Prostate gland (tissue), 2 donors: ENCODE data around the gene PDIA5.

ENCODE experiments used
- POLR2A ChIP-seq: fragments of 450-650 bp; IDR thresholded peaks from one replicate; pipeline ENCODE4 v1.6.1; 2016; ENCODE audit warnings: antibody characterized with exemption, mild to moderate bottlenecking
- TF ChIP-seq, protein P1 (sequence below), 4 experiments: fragments of 200-600 bp in 2 of 4; fragments of 450-650 bp in 2 of 4; sonication (generic) in 2 of 4; IDR thresholded peaks; 1 replicate in 3 of 4; 2 replicates in 1 of 4; pipeline ENCODE4 v1.5.1; 2016 to 2019; ENCODE audit warnings: antibody characterized with exemption in 4 of 4, mild to moderate bottlenecking in 2 of 4, moderate library complexity in 2 of 4

DNA sequence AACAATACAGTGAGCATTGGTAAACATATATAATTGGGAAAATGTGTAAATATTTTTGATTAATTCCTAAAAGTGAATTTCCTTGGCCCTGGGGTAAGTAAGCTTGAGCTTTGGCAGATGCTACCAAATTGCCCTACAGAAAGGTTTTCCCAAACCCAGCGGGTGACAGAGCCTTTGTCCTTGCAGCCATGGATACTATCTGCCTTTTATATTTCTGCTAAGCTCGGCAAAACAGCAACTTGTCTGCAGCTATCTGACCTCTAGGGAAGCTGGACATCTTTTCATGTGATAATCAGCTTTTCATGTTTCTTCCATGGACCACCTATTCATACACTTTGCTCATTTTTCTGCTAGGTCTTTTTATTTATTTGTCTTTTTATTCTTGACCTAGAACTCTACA, 70.2 kb downstream of the PDIA5 start:
- TF ChIP-seq POLR2A: no peak
- TF ChIP-seq, protein P1, sequence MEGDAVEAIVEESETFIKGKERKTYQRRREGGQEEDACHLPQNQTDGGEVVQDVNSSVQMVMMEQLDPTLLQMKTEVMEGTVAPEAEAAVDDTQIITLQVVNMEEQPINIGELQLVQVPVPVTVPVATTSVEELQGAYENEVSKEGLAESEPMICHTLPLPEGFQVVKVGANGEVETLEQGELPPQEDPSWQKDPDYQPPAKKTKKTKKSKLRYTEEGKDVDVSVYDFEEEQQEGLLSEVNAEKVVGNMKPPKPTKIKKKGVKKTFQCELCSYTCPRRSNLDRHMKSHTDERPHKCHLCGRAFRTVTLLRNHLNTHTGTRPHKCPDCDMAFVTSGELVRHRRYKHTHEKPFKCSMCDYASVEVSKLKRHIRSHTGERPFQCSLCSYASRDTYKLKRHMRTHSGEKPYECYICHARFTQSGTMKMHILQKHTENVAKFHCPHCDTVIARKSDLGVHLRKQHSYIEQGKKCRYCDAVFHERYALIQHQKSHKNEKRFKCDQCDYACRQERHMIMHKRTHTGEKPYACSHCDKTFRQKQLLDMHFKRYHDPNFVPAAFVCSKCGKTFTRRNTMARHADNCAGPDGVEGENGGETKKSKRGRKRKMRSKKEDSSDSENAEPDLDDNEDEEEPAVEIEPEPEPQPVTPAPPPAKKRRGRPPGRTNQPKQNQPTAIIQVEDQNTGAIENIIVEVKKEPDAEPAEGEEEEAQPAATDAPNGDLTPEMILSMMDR (IDR thresholded peaks at IDR 0.05): no peak
